ENCODE data around the gene DPT.

GRCh38 chr1:168700575-168701268, 28.3 kb downstream of the DPT start:
- no peak for TF ChIP-seq CTCF (conservative IDR thresholded peaks at IDR 0.05; ENCODE audit: low read depth, low read length)
- TF ChIP-seq POLR2A (IDR thresholded peaks at IDR 0.05; ENCODE audit: low read depth, low read length): no peak
- TF ChIP-seq CHD1 (IDR thresholded peaks at IDR 0.05; ENCODE audit: low read depth, low read length): no peak
